H9 (cell line): ENCODE data around the gene RBPJL. TPM values are rescaled to one million over a fixed set of nuclear protein-coding genes. Genes with fewer than 3 reads are reported as not detected.
A peak's percentile ranks its signal among the peaks of the same experiment; 100 is the strongest.

Source experiments
- DNase-seq: peaks from one replicate; pipeline ENCODE4 v3.0.0-alpha.2; 2017
- H2AFZ ChIP-seq: one replicate; pipeline ENCODE4 v1.6.1; 2013; ENCODE audit warnings: mild to moderate bottlenecking, low read length, control low read depth, moderate library complexity
- H2AK5ac ChIP-seq: 2 replicates; pipeline ENCODE4 v1.6.1; 2013; ENCODE audit warnings: low read length, control low read depth, mixed read lengths; ENCODE audit not compliant: insufficient read length
- H2BK120ac ChIP-seq: one replicate; pipeline ENCODE4 v1.6.1; 2013; ENCODE audit warnings: low read depth, mild to moderate bottlenecking, low read length, control low read depth, inconsistent platforms; ENCODE audit not compliant: poor library complexity, severe bottlenecking
- H2BK12ac ChIP-seq: 2 replicates; pipeline ENCODE4 v1.6.1; 2013; ENCODE audit warnings: low read length, control low read depth, mixed read lengths, low read depth; ENCODE audit not compliant: insufficient read length
- H2BK15ac ChIP-seq: 2 replicates; pipeline ENCODE4 v1.6.1; 2013; ENCODE audit warnings: low read depth, low read length, control low read depth
- H2BK20ac ChIP-seq: one replicate; pipeline ENCODE4 v1.6.1; 2013; ENCODE audit warnings: low read depth, mild to moderate bottlenecking, low read length, control low read depth, inconsistent platforms; ENCODE audit not compliant: poor library complexity, severe bottlenecking
- H2BK5ac ChIP-seq: 2 replicates; pipeline ENCODE4 v1.6.1; 2013; ENCODE audit warnings: low read length, control low read depth, mixed read lengths; ENCODE audit not compliant: insufficient read length
- H3K14ac ChIP-seq: 2 replicates; pipeline ENCODE4 v1.6.1; 2013; ENCODE audit warnings: low read length, control low read depth; ENCODE audit not compliant: insufficient read depth
- H3K18ac ChIP-seq: 2 replicates; pipeline ENCODE4 v1.6.1; 2013; ENCODE audit warnings: low read depth, mild to moderate bottlenecking, mixed read lengths, low read length, control low read depth; ENCODE audit not compliant: insufficient read length
- H3K23ac ChIP-seq: 2 replicates; pipeline ENCODE4 v1.6.1; 2013; ENCODE audit warnings: low read length, control low read depth, mixed read lengths, low read depth; ENCODE audit not compliant: insufficient read length
- H3K23me2 ChIP-seq: 2 replicates; pipeline ENCODE4 v1.6.1; 2013; ENCODE audit warnings: low read depth, mild to moderate bottlenecking, mixed read lengths, low read length, control low read depth; ENCODE audit not compliant: insufficient read length, poor library complexity, severe bottlenecking
- H3K27ac ChIP-seq: 2 replicates; pipeline ENCODE4 v1.5.1; 2013; ENCODE audit warnings: low read length, control low read depth, mixed read lengths, low read depth; ENCODE audit not compliant: insufficient read length
- H3K27me3 ChIP-seq: 2 replicates; pipeline ENCODE4 v1.6.1; 2013; ENCODE audit warnings: low read length, control low read depth, inconsistent platforms; ENCODE audit not compliant: insufficient read depth
- H3K4ac ChIP-seq: 2 replicates; pipeline ENCODE4 v1.6.1; 2013; ENCODE audit warnings: low read depth, mild to moderate bottlenecking, control low read depth, inconsistent platforms, low read length, moderate library complexity
- H3K4me1 ChIP-seq: 2 replicates; pipeline ENCODE4 v1.6.1; 2013; ENCODE audit warnings: low read length, control low read depth, inconsistent platforms; ENCODE audit not compliant: insufficient read depth
- H3K4me2 ChIP-seq: 2 replicates; pipeline ENCODE4 v1.6.1; 2013; ENCODE audit warnings: low read length, control low read depth, mixed read lengths; ENCODE audit not compliant: insufficient read length, insufficient read depth
- H3K56ac ChIP-seq: 2 replicates; pipeline ENCODE4 v1.6.1; 2013; ENCODE audit warnings: low read depth, mild to moderate bottlenecking, mixed read lengths, low read length, control low read depth; ENCODE audit not compliant: insufficient read length
- H3K79me1 ChIP-seq: 2 replicates; pipeline ENCODE4 v1.6.1; 2013; ENCODE audit warnings: low read depth, mild to moderate bottlenecking, moderate library complexity, low read length, control low read depth, inconsistent platforms; ENCODE audit not compliant: insufficient read depth, poor library complexity, severe bottlenecking
- H3K79me2 ChIP-seq: 2 replicates; pipeline ENCODE4 v1.6.1; 2013; ENCODE audit warnings: low read length, control low read depth, inconsistent platforms; ENCODE audit not compliant: insufficient read depth
- H3K9ac ChIP-seq: 2 replicates; pipeline ENCODE4 v1.6.1; 2013; ENCODE audit warnings: low read length, control low read depth, mixed read lengths; ENCODE audit not compliant: insufficient read length; ENCODE audit errors: extremely low read depth
- H3K9me3 ChIP-seq: one replicate; pipeline ENCODE4 v1.6.1; 2013; ENCODE audit warnings: low read depth, low read length, inconsistent platforms; ENCODE audit not compliant: control insufficient read depth
- H3T11ph ChIP-seq: one replicate; pipeline ENCODE4 v1.6.1; 2013; ENCODE audit warnings: mild to moderate bottlenecking, low read length, control low read depth, inconsistent platforms
- H4K20me1 ChIP-seq: one replicate; pipeline ENCODE4 v1.6.1; 2013; ENCODE audit not compliant: control insufficient read depth, insufficient read length, insufficient read depth
- H4K5ac ChIP-seq: 2 replicates; pipeline ENCODE4 v1.6.1; 2013; ENCODE audit warnings: low read depth, mild to moderate bottlenecking, mixed read lengths, low read length, control low read depth; ENCODE audit not compliant: insufficient read length
- H4K8ac ChIP-seq: replicated peaks from 2 replicates; pipeline ENCODE4 v1.6.1; 2013; ENCODE audit warnings: low read length, control low read depth, mixed read lengths, low read depth; ENCODE audit not compliant: insufficient read length
- H4K91ac ChIP-seq: 2 replicates; pipeline ENCODE4 v1.6.1; 2013; ENCODE audit warnings: low read depth, mild to moderate bottlenecking, moderate library complexity, mixed read lengths, low read length, control low read depth; ENCODE audit not compliant: insufficient read length
- H3K27ac Mint-ChIP-seq, 3 experiments: 2 replicates in 2 of 3; 3 replicates in 1 of 3; pipeline ENCODE4 v1.8.0; 2020 to 2021; ENCODE audit warnings: mixed read lengths in 3 of 3, mild to moderate bottlenecking in 1 of 3, moderate library complexity in 1 of 3
- H3K27me3 Mint-ChIP-seq: 2 replicates; pipeline ENCODE4 v1.8.0; 2021; ENCODE audit warnings: low read depth, mild to moderate bottlenecking, moderate library complexity, mixed read lengths
- H3K36me3 Mint-ChIP-seq, 3 experiments: 2 replicates in 2 of 3; 3 replicates in 1 of 3; pipeline ENCODE4 v1.8.0; 2020 to 2021; ENCODE audit warnings: low read depth in 3 of 3, mixed read lengths in 3 of 3; ENCODE audit not compliant: insufficient read depth in 1 of 3
- H3K4me1 Mint-ChIP-seq, 2 experiments: 2 replicates each; pipeline ENCODE4 v1.8.0; 2020; ENCODE audit warnings: mixed read lengths in 2 of 2
- H3K4me3 Mint-ChIP-seq, 2 experiments: 2 replicates in 1 of 2; 3 replicates in 1 of 2; pipeline ENCODE4 v1.8.0; 2020 to 2021; ENCODE audit warnings: mild to moderate bottlenecking in 2 of 2, mixed read lengths in 2 of 2, moderate library complexity in 1 of 2
- H3K9me3 Mint-ChIP-seq, 2 experiments: 2 replicates in 1 of 2; 3 replicates in 1 of 2; pipeline ENCODE4 v1.8.0; 2020; ENCODE audit warnings: mild to moderate bottlenecking in 2 of 2, mixed read lengths in 2 of 2, moderate library complexity in 1 of 2
- CTCF ChIP-seq: fragments of 200-600 bp; sonication (generic); conservative IDR thresholded peaks from 3 replicates; pipeline ENCODE4 v1.8.0; 2021; ENCODE audit warnings: antibody characterized with exemption, mild to moderate bottlenecking
- WGBS: extraction: QIAGEN DNeasy Blood & Tissue Kit; methylation state at CpG from one replicate; pipeline ENCODE4 v1.1.7; 2013; ENCODE audit warnings: missing lambda C conversion rate, low lambda C conversion rate, mixed read lengths; ENCODE audit not compliant: insufficient read length; ENCODE audit errors: extremely low coverage; 5-methylcytosine and 5-hydroxymethylcytosine counted together
- long read RNA-seq: library from polyadenylated mRNA; unstranded; transcript quantifications from one replicate; pipeline ENCODE4 v2.0.0, GENCODE V29; 2020
- total RNA-seq: library from RNA; stranded (reverse); gene quantifications from 2 replicates; pipeline ENCODE4 v1.2.1, GENCODE V29; 2021

The RBPJL gene
- 0.28 TPM in 1 of 2 replicates, not detected in the other for total RNA-seq
- long read RNA-seq, result 0 reads

- Histone ChIP-seq H2BK20ac (no peak within 1 kb of the TSS), H3K56ac (no peak within 1 kb of the TSS), H3T11ph (no peak within 1 kb of the TSS), H3K14ac (no peak within 1 kb of the TSS), H3K79me1 (no peaks in the 10 kb centered on the region), H3K18ac (no peak within 1 kb of the TSS), H2BK120ac (no peak within 1 kb of the TSS), H3K4ac (no peak within 1 kb of the TSS), H4K20me1 (no peaks in the 10 kb centered on the region), H3K27me3 (no peaks in the 10 kb centered on the region), H2AFZ (no peak within 1 kb of the TSS), H2BK12ac (no peak within 1 kb of the TSS), H3K9ac (no peak within 1 kb of the TSS), H3K9me3 (no peaks in the 10 kb centered on the region), H4K5ac (no peak within 1 kb of the TSS), H4K91ac (no peak within 1 kb of the TSS), H3K27ac (no peak within 1 kb of the TSS), H2AK5ac (no peak within 1 kb of the TSS), H2BK5ac (no peak within 1 kb of the TSS), H3K4me2 (peak within 1 kb of the TSS; percentile 4), H3K4me1 (no peaks in the 10 kb centered on the region), H3K79me2 (no peaks in the 10 kb centered on the region), H2BK15ac (no peak within 1 kb of the TSS), H3K23me2 (peaks cover 2% of the 10 kb centered on the region), H4K8ac (no peak within 1 kb of the TSS), H3K23ac (no peak within 1 kb of the TSS)
- no peaks in the 10 kb centered on the region for H3K36me3 Mint-ChIP-seq
- H3K27me3 Mint-ChIP-seq, result peaks cover 30% of the 10 kb centered on the region
- H3K4me3 Mint-ChIP-seq, result no peak within 1 kb of the TSS
- WGBS, result no CpG with 5 or more reads among the region's 41 CpGs
- peak within 1 kb of the TSS in 1 of 3 experiments; percentile 19; a peak in 1 of 7 replicates for H3K27ac Mint-ChIP-seq
- peaks cover 4 to 6% of the 10 kb centered on the region in 2 experiments; a peak in 3 of 5 replicates for H3K9me3 Mint-ChIP-seq
- peak; percentile 71 for DNase-seq
- peak; percentile 99 for TF ChIP-seq CTCF
- peaks cover 10 to 26% of the 10 kb centered on the region in 2 experiments for H3K4me1 Mint-ChIP-seq
Measured at GRCh38 chr20:45306431-45306982, at the start of gene RBPJL. TSS of gene RBPJL (plus strand) at chr20:45306840. CDS start at chr20:45306923, 83 bp downstream.
